GM12892 (cell line): ENCODE measurements around the gene PDZRN4.

Source experiments
- POLR2A ChIP-seq: IDR thresholded peaks from 2 replicates; pipeline ENCODE4 v1.6.1; 2011; ENCODE audit warnings: low read depth, low read length, control low read depth
- POLR2AphosphoS5 ChIP-seq: IDR thresholded peaks from 2 replicates; pipeline ENCODE4 v1.6.1; 2011; ENCODE audit warnings: low read depth, low read length, control low read depth
- TAF1 ChIP-seq: IDR thresholded peaks from 2 replicates; pipeline ENCODE4 v1.6.1; 2011; ENCODE audit warnings: low read depth, mild to moderate bottlenecking, control low read depth, low read length, borderline replicate concordance

DNA sequence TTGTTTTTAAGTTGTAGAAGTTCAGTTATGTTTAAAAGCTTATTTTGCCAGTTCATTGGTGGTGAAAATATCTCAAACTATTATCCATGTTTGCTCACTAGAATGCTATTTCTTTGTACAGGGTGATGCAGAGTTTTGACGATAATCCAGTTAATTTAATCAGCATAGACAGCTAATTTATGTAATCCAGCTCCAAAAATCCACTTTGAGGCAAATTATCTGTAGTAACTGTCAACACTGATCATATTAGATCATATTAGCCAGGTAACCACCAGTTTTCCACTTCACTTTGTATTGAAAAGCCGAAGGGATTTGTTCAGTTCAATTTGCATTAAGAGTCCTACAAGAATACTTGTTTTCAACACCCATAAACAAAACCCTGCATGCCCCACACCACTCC is 378.6 kb downstream of the PDZRN4 start:
- TF ChIP-seq POLR2A = no peak
- no peak for TF ChIP-seq POLR2AphosphoS5
- TF ChIP-seq TAF1 = no peak
